Erythroblast (primary cell): ENCODE data around the gene BPIFA1.

Experiments
- GATA1 ChIP-seq: IDR thresholded peaks from 2 replicates; pipeline ENCODE4 v1.6.1; 2011; ENCODE audit warnings: low read depth, mild to moderate bottlenecking, control low read depth, low read length, moderate library complexity
- POLR2A ChIP-seq: IDR thresholded peaks from 2 replicates; pipeline ENCODE4 v1.6.1; 2011; ENCODE audit warnings: mild to moderate bottlenecking, low read length

DNA sequence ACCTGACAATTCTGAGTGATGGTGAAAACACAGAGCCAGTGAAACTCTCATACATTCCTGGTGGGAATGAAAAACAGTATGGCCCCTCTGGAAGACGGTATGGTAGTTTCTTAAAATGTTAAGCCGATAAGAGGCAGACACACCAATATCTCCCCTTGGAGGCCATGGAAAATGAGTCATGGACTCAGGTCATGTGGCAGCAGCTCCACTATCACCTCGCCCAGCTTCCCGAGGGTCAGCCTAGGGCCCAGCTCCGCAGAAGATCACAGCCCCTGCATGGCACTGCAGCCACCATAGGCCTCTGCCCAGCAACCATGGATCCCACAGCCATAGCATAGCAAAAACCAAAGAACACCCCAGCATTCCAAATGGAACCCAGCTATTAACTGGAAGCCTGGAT lies 21.4 kb downstream of the BPIFA1 start:
- no peak for TF ChIP-seq POLR2A
- TF ChIP-seq GATA1 = no peak
